NK-92 treated with Interleukin-12 subunit alpha and Interleukin-12 subunit beta, amount 100 ng/mL, for 24 hours (cell line): ENCODE results near the gene RPS6KB2.
"Not testable (repeated sequence)": the region's sequence is repeated elsewhere in the genome, so short reads cannot be mapped to it uniquely, and the experiment has no call there.

ENCODE experiments used
- DNase-seq: peaks from one replicate; lab custom pipeline; 2025; lab: John Stamatoyannopoulos, UW

Gene RPS6KB2

GRCh38 chr11:67442504-67443404, 14.5 kb downstream of the RPS6KB2 start:
- no peak for DNase-seq

DNA sequence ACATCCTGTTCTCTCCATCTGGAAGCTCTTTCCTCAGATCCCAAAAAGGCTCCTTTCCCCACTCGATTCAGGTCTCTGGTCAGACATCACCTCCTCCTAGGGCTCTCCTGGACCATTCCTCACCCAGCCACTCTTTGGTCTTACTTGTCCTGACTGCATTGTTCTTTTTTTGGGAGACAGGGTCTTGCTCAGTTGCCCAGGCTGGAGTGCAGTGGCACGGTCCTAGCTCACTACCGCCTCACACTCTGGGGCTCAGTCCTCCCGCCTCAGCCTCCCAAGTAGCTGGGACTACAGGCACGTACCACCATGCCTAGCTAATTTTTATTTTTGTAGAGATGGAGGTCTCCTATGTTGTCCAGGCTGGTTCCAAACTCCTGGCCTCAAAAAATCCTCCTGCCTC, 17.2 kb downstream of the RPS6KB2 start:
- no peak for DNase-seq

DNA sequence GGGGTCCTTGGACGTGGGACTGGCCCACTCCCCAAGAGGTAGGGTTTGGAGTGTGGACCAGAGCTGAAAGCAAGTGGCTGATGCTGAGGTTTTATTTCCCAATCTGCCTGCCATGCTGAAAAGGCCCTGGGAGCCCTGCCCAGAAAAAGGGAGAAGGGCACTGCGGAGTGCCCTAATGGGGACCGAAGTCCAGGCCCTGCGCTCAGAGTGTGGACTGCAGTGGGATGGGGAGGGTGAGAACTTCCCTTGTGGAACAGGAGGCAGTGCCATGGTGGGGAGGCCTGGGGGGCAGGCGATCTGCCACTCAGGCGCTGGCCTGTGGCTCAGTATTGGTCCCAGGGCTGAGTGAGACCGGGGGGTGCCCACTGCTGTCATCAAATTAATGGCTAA, 19.9 kb downstream of the RPS6KB2 start:
- DNase-seq: no peak

DNA sequence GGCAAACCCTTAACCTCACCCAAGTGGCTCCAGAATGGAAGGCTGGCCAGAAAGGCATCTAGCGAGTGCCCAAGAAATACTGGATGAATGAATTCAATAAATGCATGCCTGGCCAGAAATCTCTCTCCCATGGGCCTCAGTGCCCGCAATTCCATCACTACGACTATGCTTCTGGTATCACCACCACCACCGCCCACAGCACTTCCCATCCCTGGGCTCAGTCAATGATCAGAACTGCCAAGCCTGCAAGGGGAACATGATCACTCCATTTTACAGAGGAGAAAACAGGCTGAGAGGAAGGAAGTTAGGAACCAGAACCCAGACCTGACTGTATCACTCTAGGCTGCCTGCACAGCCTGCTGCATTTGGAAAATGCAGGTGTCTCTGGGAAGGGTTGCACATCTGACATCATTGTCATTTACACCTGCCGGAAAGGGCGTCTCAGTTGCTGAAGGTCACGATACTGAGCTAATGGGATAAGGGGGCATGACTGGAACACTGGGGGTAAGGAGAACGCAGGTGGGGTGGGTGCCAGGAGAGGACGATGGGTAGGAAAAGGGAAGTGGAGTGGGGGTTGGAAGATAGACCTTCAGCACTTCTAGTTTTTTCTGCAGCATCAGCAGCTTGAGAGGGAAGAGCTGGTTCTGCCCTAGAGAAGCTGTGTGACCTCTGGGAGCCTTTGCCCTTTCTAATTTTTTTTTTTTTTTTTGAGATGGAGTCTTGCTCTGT, 21.0 kb downstream of the RPS6KB2 start:
- no peak for DNase-seq

DNA sequence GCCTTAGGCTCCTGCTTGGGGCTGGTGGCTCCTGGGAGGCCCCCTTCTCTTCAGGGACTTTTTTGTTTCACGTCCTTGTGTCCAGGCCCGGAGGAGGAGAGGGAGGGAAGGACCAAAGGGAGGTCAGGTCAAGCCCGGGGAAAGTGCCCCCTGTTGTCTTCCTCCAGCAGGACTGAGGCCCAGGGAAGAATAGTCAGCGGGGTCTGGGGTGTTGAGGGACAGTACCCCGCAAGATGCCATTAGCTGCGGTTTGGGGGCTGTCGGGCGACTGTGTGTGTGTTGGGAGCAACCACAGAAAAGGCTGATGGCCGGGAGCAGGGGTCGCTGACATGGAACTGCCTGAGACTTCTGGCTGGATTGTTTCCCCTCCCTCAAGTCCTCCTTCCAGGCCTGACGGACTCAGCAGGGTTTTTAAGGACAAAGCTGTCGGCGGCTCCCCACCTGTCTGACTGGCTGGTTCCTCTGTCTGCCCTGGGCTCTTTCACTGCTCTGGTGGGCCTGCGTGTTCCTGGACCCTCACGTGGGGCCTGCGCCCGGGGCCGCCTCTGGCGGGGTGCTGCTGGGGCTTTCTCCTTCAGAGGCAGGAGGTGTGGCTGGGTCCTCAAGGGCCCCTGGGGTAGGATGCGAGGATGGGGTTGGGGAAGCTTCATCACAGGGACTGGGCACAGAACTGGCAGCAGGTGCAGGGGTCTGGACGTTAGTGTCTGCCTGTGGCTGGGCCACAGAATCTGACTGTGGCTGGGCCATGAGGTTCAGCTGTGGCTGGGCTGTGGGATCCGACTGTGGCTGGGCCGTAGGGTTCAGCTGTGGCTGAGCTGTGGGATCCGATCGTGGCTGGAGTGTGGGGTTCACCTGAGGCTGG, 22.7 kb downstream of the RPS6KB2 start:
- no peak for DNase-seq

DNA sequence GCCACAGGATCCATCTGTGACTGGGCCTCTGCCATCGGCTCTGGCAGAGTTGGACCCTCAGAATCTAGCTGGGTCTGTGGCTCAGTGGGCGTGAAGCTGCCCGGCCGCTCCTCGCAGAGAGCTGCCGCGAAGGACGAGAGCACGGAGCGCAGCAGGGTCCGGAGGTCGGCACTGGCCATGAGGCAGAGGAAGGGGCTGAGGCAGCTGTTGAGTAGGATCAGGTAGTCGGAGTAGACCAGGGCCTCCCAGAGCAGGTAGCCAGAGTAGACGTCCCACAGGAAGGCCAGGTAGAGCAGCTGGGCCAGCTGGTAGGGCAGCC, 23.3 kb downstream of the RPS6KB2 start:
- no peak for DNase-seq

GRCh38 chr11:67452141-67452952, 24.1 kb downstream of the RPS6KB2 start, which contains the start of gene GPR152:
Gene GPR152, minus strand, starts transcription at chr11:67452729. Its CDS starts 5 bp downstream, at chr11:67452724.
- DNase-seq: no peak

GRCh38 chr11:67453816-67454732, 25.8 kb downstream of the RPS6KB2 start:
- DNase-seq: no peak

DNA sequence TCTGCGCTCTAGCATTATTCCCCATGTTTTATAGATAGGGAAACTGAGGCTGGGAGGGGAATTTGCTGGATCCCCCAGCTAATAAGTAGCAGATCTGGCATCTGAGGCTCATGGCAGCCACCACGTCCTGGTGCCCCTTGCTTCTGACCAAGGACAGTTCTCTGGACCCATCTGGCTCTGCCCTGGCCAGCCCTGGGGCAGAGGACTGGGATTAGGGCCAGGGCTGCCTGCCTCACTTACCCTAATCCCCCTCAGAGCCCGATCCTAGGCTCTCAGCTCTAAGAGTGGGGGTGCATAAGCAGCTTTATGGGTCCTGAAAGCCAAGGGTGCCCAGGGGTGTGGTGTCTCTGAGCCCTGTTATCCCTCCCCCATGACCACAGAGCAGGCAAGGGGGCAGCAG, 26.8 kb downstream of the RPS6KB2 start, which contains the start of gene CABP4:
Gene CABP4, plus strand, starts transcription at position 301 of the 400 bp plus-strand sequence. Its CDS starts 70 bp downstream, at position 371.
- no peak for DNase-seq

DNA sequence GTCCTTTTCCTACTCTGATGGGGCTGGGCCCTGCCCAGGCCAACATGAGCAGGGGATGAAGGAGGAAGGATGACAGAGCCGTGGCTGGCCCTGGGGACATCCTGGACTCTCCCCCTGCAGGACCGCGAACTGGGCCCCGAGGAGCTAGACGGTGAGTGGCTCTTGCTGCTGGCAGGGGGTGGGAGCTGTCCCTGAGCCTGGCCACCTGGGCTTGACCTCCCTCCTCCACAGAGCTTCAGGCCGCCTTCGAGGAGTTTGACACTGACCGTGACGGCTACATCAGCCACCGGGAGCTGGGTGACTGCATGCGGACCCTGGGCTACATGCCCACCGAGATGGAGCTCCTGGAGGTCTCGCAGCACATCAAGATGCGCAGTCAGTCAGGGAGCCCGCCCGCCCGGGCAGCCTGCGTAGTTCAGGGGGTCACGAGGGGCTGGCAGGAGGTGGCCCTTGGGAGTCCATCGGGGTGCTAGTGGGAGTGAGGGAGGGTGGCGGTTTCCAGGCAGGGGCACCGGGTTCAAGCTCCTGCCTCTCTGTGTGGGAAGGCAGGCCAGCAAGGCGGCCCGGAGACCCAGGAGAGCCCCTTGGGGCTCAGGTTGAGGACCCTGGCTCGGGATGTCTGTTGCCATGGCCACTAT, 27.9 kb downstream of the RPS6KB2 start:
- no peak for DNase-seq

DNA sequence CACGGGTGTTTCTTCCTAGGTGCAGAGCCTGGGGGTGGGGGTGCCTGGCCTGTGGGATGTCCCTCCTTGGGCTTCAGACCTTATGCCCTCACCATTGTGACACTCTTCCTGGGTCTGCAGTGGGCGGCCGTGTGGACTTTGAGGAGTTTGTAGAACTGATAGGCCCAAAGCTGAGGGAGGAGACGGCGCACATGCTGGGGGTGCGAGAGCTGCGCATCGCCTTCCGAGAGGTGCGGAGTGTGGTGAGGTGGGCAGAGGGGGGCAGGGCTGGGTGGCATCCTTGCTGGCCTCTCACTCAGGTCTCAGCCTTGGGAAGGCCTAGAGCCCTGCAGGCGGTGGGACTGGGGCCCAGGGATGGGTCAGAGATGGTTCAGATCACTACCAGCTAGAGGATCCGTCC, 29.2 kb downstream of the RPS6KB2 start:
- DNase-seq: no peak

DNA sequence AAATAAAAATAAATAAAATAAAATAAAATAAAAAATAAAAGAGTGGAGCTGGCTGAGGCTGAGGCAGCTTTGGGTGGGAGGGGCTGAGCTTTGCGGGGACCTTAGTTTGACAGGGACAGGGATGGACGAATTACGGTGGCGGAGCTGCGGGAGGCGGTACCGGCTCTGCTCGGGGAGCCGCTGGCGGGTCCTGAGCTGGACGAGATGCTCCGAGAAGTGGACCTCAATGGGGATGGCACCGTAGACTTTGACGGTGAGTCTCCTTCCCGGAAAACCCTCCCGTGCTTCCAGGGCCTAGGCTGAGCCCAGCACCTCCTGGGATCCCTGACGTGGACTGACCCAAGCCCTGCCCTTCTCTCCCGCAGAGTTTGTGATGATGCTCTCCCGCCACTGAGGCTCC, 30.0 kb downstream of the RPS6KB2 start:
- no peak for DNase-seq

DNA sequence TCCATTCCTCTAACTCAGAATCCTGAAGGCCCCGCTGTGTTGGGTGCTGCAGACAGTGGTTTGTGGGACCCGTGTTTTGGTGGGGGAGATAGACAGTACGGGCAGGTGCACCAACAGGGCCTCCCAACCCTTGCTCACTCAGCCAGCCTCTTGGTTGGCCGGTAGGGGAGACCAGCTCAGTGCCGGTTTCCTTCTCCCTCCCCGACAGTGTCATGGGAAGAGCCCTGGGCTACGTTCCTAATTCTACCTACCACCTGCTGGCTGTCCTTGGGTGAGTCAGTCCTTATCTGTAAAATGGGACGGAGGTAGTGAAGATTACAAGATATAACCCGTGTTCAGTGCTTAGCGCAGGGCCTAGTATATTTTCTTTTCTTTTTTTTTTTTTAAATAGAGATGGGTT, 34.9 kb downstream of the RPS6KB2 start:
- DNase-seq: no peak

DNA sequence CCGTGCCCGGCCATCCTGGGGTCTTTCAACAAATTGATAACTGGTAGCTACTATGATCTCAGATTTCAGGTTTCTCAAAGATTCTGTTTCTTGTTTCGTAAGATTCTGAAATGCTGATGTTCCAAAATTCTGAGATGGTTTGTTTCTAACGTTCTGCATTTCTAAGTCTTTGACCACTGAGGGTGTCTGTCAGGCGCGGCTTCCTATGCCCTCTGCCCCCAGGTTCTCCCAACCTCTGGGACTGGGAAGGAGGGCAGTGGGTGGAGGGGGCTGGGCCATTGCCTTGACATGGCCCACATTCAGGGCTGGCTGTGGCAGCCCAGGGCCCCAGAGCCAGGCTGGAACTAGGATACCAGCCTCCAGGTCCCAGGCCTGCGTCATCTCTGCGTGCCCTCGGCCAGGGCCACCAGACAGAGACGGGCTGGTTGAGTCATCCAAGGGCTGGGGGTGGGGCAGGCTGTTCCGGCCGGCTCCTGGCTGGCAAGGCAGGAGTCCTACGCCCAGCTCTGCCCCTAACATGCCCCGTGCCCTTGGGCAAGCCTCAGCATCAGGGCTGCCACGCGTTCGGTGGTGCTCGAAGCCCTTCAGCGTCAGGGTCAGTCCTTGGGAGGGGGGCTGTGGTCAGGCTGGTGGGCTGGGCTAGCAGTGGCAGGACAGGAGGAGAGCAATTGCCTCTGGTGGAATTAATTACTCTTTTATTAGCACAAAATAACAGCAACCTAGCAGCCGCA, 35.6 kb downstream of the RPS6KB2 start:
- no peak for DNase-seq

DNA sequence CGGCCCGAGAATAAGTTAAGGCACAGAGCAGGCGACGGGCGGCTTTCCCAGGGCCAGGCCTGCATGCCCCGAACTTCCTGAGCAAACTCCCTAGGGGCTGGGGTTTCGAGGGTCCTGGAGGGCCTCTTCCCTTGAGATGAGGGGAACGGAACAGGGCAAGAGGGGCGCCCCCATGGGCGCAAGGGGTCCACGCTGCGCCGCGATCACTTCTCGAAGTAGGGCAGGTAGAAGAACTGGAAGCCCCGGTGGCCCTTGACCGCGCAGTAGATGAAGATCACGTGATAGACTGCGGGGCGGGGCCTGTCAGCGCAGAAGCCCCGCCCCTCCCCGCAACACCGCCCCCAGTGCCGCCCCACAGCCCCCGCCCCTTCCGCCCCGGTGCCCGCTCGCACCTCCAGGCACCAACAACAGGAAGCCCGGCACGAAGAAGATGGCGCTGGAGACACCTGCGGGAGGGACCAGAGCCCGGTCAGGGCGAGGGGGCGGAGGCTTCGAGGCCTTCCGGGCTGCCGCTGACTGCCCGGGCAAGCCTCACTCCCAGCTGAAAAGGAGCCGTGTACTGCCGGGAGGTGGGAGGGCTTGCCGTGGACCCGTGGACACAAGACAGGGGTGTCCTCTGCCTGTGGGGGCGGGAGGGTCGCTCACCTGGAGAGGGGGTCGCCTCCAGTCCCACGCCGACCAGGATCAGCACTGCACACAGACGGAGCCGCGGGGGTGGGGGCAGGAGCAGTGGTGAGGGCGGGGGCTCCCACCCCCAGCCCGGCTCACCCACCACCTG, 36.3 kb downstream of the RPS6KB2 start:
- DNase-seq: peak; percentile 91

DNA sequence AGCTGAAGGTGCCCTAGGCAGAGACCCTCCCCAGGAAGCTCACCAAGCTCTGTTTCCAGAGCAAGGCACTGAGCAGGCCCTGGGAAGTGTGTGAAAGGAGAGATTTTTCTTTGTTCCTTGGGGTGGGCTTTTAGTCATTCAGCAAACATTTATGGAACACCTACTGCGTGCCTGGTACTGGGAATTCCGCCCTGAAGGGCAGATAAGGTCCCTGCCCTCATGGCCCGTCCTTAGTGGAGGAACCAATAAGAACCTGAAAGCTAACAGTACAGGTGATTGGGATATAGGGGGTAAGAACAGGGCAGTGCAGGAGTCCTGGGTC, 36.9 kb downstream of the RPS6KB2 start:
- no peak for DNase-seq

GRCh38 chr11:67465530-67465929, 37.2 kb downstream of the RPS6KB2 start:
- DNase-seq: not testable (repeated sequence)

DNA sequence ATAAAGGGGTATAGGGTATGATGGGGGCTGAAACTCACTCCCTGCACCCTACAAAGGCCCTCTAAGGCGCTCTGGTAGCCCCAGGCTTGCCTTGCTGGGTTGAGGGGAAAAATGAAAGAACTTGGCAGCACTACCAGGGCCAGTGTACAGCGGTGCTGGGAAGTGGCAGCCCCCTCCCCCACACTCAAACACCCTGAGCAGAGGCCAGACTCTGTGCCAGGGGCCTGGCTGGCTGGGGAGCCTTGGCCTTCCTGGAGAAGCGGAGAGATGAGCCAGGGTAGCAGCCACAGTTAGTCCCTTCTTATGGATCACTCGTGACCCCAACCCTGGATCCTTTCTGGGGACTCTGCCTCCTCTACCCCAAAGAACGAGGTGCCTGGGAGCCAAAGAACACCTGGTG, 38.1 kb downstream of the RPS6KB2 start:
- DNase-seq: no peak
